ENCODE results near the gene PARVG. TPM values are rescaled to one million over a fixed set of nuclear protein-coding genes. Genes with fewer than 3 reads are reported as not detected.

Gene PARVG
- total RNA-seq, 1 experiment from 2014 or later: 1.3 TPM

DNA sequence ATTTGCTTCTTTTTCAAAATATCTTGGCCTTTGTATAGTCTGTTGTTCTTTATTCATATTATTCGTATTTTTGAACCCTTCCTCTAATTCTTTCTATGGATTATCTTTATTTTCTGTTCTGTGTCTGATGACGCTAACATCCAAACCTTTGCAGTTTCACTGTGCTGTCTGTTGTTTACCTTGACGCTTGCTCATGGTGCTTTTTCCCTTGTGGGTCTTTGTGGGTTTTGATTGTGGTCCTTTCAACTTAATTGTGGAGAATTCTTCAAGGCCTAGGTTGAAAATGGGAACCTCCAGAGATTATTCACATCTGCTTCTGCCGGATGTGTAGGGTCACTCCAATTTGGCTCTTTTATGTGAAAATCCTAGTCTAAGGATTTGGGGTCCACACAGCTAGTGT is 34.6 kb downstream of the PARVG start:
- H3K14ac ChIP-seq (ENCODE audit: insufficient read depth, low read length): no peak overlapping the region
- no peaks in the 10 kb centered on the region for H3K9me3 ChIP-seq (ENCODE audit: control insufficient read depth, low read depth, low read length)
- H2BK20ac ChIP-seq (ENCODE audit: low read depth, low read length, poor library complexity, severe bottlenecking): no peak overlapping the region
- no peak overlapping the region for H4K91ac ChIP-seq (ENCODE audit: insufficient read length, low read depth, low read length)
- no peak overlapping the region for H2AFZ ChIP-seq (ENCODE audit: low read length)
- peaks cover 0 to 4% of the 10 kb centered on the region in 2 experiments; a peak in 2 of 4 replicates for H3K4me1 Mint-ChIP-seq
- H3K9me3 Mint-ChIP-seq: peaks cover 0 to 2% of the 10 kb centered on the region in 2 experiments; a peak in 1 of 5 replicates
- H3K27ac Mint-ChIP-seq: no peak overlapping the region
- WGBS (ENCODE audit: extremely low coverage, insufficient read length, low lambda C conversion rate): no CpG with 5 or more reads among the region's 4 CpGs
- H2BK5ac ChIP-seq (ENCODE audit: insufficient read length, low read length): no peak overlapping the region
- H3K27ac ChIP-seq (ENCODE audit: insufficient read length, low read depth, low read length): no peak overlapping the region
- no peak overlapping the region for H3K23ac ChIP-seq (ENCODE audit: insufficient read length, low read depth, low read length)
- H3K36me3 Mint-ChIP-seq (ENCODE audit: insufficient read depth in 1 of 3, low read depth in 3 of 3): no peaks in the 10 kb centered on the region
- no peak overlapping the region for H3K9ac ChIP-seq (ENCODE audit: extremely low read depth, insufficient read length, low read length)
- no peak overlapping the region for H3K4me3 Mint-ChIP-seq
- H2BK120ac ChIP-seq (ENCODE audit: low read depth, low read length, poor library complexity, severe bottlenecking): no peak overlapping the region
- no peaks in the 10 kb centered on the region for H3K27me3 ChIP-seq (ENCODE audit: insufficient read depth, low read length)
- H3T11ph ChIP-seq (ENCODE audit: low read length): no peak overlapping the region
- H2AK5ac ChIP-seq (ENCODE audit: insufficient read length, low read length): no peak overlapping the region
- H4K8ac ChIP-seq (replicated peaks; ENCODE audit: insufficient read length, low read depth, low read length): no peak overlapping the region
- H3K56ac ChIP-seq (ENCODE audit: insufficient read length, low read depth, low read length): no peak overlapping the region
- H2BK15ac ChIP-seq (ENCODE audit: low read depth, low read length): no peak overlapping the region
- TF ChIP-seq, protein P1, sequence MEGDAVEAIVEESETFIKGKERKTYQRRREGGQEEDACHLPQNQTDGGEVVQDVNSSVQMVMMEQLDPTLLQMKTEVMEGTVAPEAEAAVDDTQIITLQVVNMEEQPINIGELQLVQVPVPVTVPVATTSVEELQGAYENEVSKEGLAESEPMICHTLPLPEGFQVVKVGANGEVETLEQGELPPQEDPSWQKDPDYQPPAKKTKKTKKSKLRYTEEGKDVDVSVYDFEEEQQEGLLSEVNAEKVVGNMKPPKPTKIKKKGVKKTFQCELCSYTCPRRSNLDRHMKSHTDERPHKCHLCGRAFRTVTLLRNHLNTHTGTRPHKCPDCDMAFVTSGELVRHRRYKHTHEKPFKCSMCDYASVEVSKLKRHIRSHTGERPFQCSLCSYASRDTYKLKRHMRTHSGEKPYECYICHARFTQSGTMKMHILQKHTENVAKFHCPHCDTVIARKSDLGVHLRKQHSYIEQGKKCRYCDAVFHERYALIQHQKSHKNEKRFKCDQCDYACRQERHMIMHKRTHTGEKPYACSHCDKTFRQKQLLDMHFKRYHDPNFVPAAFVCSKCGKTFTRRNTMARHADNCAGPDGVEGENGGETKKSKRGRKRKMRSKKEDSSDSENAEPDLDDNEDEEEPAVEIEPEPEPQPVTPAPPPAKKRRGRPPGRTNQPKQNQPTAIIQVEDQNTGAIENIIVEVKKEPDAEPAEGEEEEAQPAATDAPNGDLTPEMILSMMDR (conservative IDR thresholded peaks at IDR 0.05): no peak
- DNase-seq: no peak
- H4K5ac ChIP-seq (ENCODE audit: insufficient read length, low read depth, low read length): no peak overlapping the region
- peaks cover 10% of the 10 kb centered on the region for H3K27me3 Mint-ChIP-seq (ENCODE audit: low read depth)
- H4K20me1 ChIP-seq (ENCODE audit: control insufficient read depth, insufficient read depth, insufficient read length): no peaks in the 10 kb centered on the region
- H3K79me1 ChIP-seq (ENCODE audit: insufficient read depth, low read depth, low read length, poor library complexity, severe bottlenecking): no peaks in the 10 kb centered on the region
- no peak overlapping the region for H3K4me2 ChIP-seq (ENCODE audit: insufficient read depth, insufficient read length, low read length)
- no peaks in the 10 kb centered on the region for H3K23me2 ChIP-seq (ENCODE audit: insufficient read length, low read depth, low read length, poor library complexity, severe bottlenecking)
- no peak overlapping the region for H3K4ac ChIP-seq (ENCODE audit: low read depth, low read length)
- no peaks in the 10 kb centered on the region for H3K79me2 ChIP-seq (ENCODE audit: insufficient read depth, low read length)
- no peak overlapping the region for H2BK12ac ChIP-seq (ENCODE audit: insufficient read length, low read depth, low read length)
- H3K18ac ChIP-seq (ENCODE audit: insufficient read length, low read depth, low read length): no peak overlapping the region
- H3K4me1 ChIP-seq (ENCODE audit: insufficient read depth, low read length): no peaks in the 10 kb centered on the region

Measured in H9 (cell line).